K562 (cell line): Measurements from ENCODE around the gene MCC. TPM values are rescaled to one million over a fixed set of nuclear protein-coding genes. Genes with fewer than 3 reads are reported as not detected.

Experiments
- BMI1 ChIP-seq: fragments of 150-350 bp; IDR thresholded peaks from 2 replicates; pipeline ENCODE4 v1.6.1; 2014; ENCODE audit warnings: low read length
- CC2D1A ChIP-seq: fragments of 450-650 bp; IDR thresholded peaks from 2 replicates; pipeline ENCODE4 v1.6.1; 2017; ENCODE audit warnings: mild to moderate bottlenecking
- CCNT2 ChIP-seq: IDR thresholded peaks from 2 replicates; pipeline ENCODE4 v1.6.1; 2011; ENCODE audit warnings: borderline replicate concordance, low read depth, mild to moderate bottlenecking, moderate library complexity, mixed read lengths, low read length; ENCODE audit not compliant: insufficient read length; ENCODE audit errors: extremely low read depth
- DPF2 ChIP-seq: fragments of 450-650 bp; IDR thresholded peaks from 2 replicates; pipeline ENCODE4 v1.6.1; 2016
- ELF4 ChIP-seq: fragments of 450-650 bp; formaldehyde crosslinking; IDR thresholded peaks from 2 replicates; pipeline ENCODE4 v1.4.0; 2022; ENCODE audit warnings: missing genetic modification characterization
- ETV1 ChIP-seq: fragments of 450-650 bp; conservative IDR thresholded peaks from 2 replicates; pipeline ENCODE4 v1.6.1; 2016; ENCODE audit warnings: missing genetic modification characterization, control low read depth, low read depth, missing compliant biosample characterization
- LCOR ChIP-seq: sonication (generic); formaldehyde crosslinking; IDR thresholded peaks from 2 replicates; pipeline ENCODE4 v1.8.0; 2022; ENCODE audit warnings: mild to moderate bottlenecking, missing genetic modification reagents
- LEF1 ChIP-seq: fragments of 450-650 bp; IDR thresholded peaks from 2 replicates; pipeline ENCODE4 v1.6.1; 2016; ENCODE audit warnings: mild to moderate bottlenecking
- MED1 ChIP-seq: sonication (generic); formaldehyde crosslinking; IDR thresholded peaks from 2 replicates; pipeline ENCODE4 v1.8.1; 2023; ENCODE audit warnings: missing genetic modification reagents, borderline replicate concordance
- RCOR1 ChIP-seq, 2 experiments: IDR thresholded peaks; 2 replicates each; pipeline ENCODE4 v1.6.1; 2012; ENCODE audit warnings: low read depth in 2 of 2, low read length in 2 of 2, borderline replicate concordance in 1 of 2, improper control_type of control experiment in 1 of 2
- SMARCB1 ChIP-seq: IDR thresholded peaks from 2 replicates; pipeline ENCODE4 v1.6.1; 2011; ENCODE audit warnings: improper control_type of control experiment, low read depth; ENCODE audit not compliant: insufficient read length
- TCF7 ChIP-seq: sonication (generic); IDR thresholded peaks from 2 replicates; pipeline ENCODE4 v1.6.1; 2016; ENCODE audit warnings: antibody characterized with exemption, borderline replicate concordance
- TCF7L2 ChIP-seq: fragments of 150-350 bp; IDR thresholded peaks from 2 replicates; pipeline ENCODE4 v1.6.1; 2016; ENCODE audit warnings: low read depth, mild to moderate bottlenecking, low read length, moderate library complexity
- ZBTB2 ChIP-seq: fragments of 450-650 bp; IDR thresholded peaks from 2 replicates; pipeline ENCODE4 v1.6.1; 2016; ENCODE audit warnings: antibody characterized with exemption
- ZFX ChIP-seq: sonication (generic); formaldehyde crosslinking; IDR thresholded peaks from 2 replicates; pipeline ENCODE4 v1.8.0; 2022; ENCODE audit warnings: mild to moderate bottlenecking, missing genetic modification reagents, moderate library complexity
- ZNF436 ChIP-seq: fragments of 250-450, 450-650 bp; sonication (Bioruptor Pico); formaldehyde crosslinking; IDR thresholded peaks from 2 replicates; pipeline ENCODE4 v1.7.0; 2020; ENCODE audit warnings: mild to moderate bottlenecking
- ZNF561 ChIP-seq: fragments of 450-650 bp; formaldehyde crosslinking; conservative IDR thresholded peaks from 2 replicates; pipeline ENCODE4 v1.4.0; 2020; ENCODE audit warnings: mild to moderate bottlenecking, moderate library complexity
- ZNF592 ChIP-seq: fragments of 450-650 bp; IDR thresholded peaks from 2 replicates; pipeline ENCODE4 v1.6.1; 2017; ENCODE audit warnings: antibody characterized with exemption, mild to moderate bottlenecking
- ZNF644 ChIP-seq: fragments of 200-800 bp; sonication (Bioruptor generic); IDR thresholded peaks from 2 replicates; pipeline ENCODE4 v1.6.1; 2016; ENCODE audit warnings: low read depth, missing genetic modification characterization, missing compliant biosample characterization
- polyA plus RNA-seq, 8 experiments: library from polyadenylated mRNA; depleted of rRNA in 4 of 8; stranded (reverse) in 5 of 8; unstranded in 3 of 8; fragments of >200 nt; fragmentation: Nextera tagmentation in 2 of 8; fragmentation: Illumina TruSeq in 1 of 8; extraction: Ambion mirVana in 2 of 8; extraction: Trizol in 1 of 8; gene quantifications; 2 replicates each; pipeline versions ENCODE4 v1.2.1 to v1.2.3, GENCODE V29; 2011 to 2014; ENCODE audit warnings: inconsistent platforms in 1 of 8, missing spikeins in 1 of 8
- total RNA-seq, 7 experiments: library from RNA; depleted of rRNA in 6 of 7; stranded (reverse); fragments of >200 nt in 6 of 7; fragmentation: Illumina TruSeq in 2 of 7; extraction: Trizol in 2 of 7; gene quantifications; 2 replicates each; pipeline versions ENCODE4 v1.2.1 to v1.2.3, GENCODE V29; 2011 to 2021; ENCODE audit warnings: low replicate concordance in 1 of 7
- TF ChIP-seq, protein P1 (sequence below): fragments of 450-650 bp; formaldehyde crosslinking; IDR thresholded peaks from 2 replicates; pipeline ENCODE4 v1.4.0; 2020; ENCODE audit warnings: mild to moderate bottlenecking, moderate library complexity
- TF ChIP-seq, protein P2 (sequence below): sonication (generic); formaldehyde crosslinking; IDR thresholded peaks from 2 replicates; pipeline ENCODE4 v1.8.0; 2022; ENCODE audit warnings: missing genetic modification reagents, mild to moderate bottlenecking, moderate library complexity, borderline replicate concordance

Gene MCC
- total and polyA plus RNA-seq, 9 of the 15 experiments (the other 6 are each of a cell fraction or from before 2014, with no cell fraction given): 0.04 to 0.24 (median 0.06) TPM; not detected in 1

DNA sequence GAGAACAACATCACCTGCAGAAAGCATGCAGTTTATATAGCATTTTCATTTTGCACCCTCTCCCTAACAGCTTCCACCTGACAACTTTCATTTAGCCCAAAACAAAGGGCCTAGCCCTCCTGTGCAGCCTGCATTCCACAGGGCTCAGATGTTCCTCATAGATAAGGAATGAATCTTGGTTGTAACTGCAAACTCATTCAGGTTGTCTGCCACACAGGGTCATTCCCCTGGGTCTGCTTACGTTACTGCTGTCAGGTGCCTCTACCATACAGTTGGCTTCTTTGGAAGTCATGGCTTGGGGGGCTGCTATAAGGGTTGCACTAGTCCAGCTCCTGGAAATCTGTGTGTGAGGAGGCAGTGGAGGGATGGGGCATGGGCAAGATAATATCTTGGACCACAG, 514.3 kb downstream of the MCC start (continued):
- TF ChIP-seq DPF2: peak; percentile 93
- TF ChIP-seq ZNF644: no peak
- TF ChIP-seq RCOR1 (IDR thresholded peaks at IDR 0.05; ENCODE audit: borderline replicate concordance in 1 of 2, low read depth in 2 of 2, low read length in 2 of 2): peak; percentile 33 to 96; a peak in 3 of 4 replicates
- peak; percentile 79; the same call in 1 of the 2 replicates for TF ChIP-seq LEF1
- TF ChIP-seq CC2D1A: 0 out of 2 replicates have a peak, but pooled peaks have one; percentile 16
- 0 out of 2 replicates have a peak, but pooled peaks have one; percentile 2 for TF ChIP-seq TCF7
- TF ChIP-seq, protein P1, sequence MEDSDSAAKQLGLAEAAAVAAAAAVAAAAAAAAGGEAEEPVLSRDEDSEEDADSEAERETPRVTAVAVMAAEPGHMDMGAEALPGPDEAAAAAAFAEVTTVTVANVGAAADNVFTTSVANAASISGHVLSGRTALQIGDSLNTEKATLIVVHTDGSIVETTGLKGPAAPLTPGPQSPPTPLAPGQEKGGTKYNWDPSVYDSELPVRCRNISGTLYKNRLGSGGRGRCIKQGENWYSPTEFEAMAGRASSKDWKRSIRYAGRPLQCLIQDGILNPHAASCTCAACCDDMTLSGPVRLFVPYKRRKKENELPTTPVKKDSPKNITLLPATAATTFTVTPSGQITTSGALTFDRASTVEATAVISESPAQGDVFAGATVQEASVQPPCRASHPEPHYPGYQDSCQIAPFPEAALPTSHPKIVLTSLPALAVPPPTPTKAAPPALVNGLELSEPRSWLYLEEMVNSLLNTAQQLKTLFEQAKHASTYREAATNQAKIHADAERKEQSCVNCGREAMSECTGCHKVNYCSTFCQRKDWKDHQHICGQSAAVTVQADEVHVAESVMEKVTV (CRISPR knock-in tag): no peak
- TF ChIP-seq, protein P2, sequence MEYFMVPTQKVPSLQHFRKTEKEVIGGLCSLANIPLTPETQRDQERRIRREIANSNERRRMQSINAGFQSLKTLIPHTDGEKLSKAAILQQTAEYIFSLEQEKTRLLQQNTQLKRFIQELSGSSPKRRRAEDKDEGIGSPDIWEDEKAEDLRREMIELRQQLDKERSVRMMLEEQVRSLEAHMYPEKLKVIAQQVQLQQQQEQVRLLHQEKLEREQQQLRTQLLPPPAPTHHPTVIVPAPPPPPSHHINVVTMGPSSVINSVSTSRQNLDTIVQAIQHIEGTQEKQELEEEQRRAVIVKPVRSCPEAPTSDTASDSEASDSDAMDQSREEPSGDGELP (CRISPR knock-in tag): no peak
- TF ChIP-seq BMI1: no peak
- TF ChIP-seq ETV1 (tag): no peak
- TF ChIP-seq LCOR (CRISPR knock-in tag): no peak
- TF ChIP-seq CCNT2: peak; percentile 31
- no peak for TF ChIP-seq ZNF561
- TF ChIP-seq ZBTB2: no peak
- TF ChIP-seq ZNF436: no peak
- TF ChIP-seq ZNF592: peak; percentile 56; the same call in 1 of the 2 replicates
- TF ChIP-seq SMARCB1: no peak
- no peak for TF ChIP-seq ELF4 (CRISPR knock-in tag)
- TF ChIP-seq TCF7L2: no peak
- no peak for TF ChIP-seq MED1 (CRISPR knock-in tag)
- peak; percentile 77 for TF ChIP-seq ZFX
